Measurements from ENCODE around the gene SGK2.

SGK2 gene

DNA sequence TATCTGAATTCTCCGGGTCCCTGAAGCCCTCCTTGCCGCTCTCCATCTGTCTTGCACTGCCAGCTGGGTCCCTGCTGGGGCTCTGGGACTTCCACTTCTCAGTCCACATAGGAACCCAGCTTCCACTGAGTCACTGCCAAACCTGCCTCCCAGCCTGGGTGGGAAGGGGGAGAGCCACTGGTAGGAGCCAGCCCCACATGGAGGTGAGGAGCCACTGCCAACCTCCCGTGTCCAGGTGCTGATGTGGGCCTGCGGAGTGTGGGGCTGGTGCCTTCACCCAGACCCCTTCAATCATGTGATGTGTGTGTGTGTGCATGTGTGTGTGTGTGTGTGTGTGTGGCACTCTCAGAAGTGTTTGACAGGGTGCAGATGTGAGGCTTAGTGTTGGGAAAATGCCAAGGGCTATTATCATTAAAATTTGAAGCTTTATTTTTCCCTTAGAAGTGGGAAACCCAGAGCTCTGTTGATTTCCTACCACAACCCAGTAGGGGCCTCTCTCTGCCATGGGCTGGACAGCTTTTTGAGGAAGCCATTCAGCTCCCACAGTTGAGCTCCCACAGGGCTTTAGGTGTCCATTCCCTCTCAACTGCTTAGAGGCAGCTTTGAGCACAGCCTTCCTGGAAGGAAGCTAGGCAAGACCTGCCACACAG, 9.3 kb upstream of the SGK2 start:
- no peak overlapping the region for H3K4me3 ChIP-seq (replicated peaks; ENCODE audit: insufficient read depth, low read length)
- DNase-seq (ENCODE audit: low read depth in 1 of 2, low spot score in 1 of 2): peak in 1 of 2 experiments; percentile 65

GRCh38 chr20:43550456-43550855, 8.4 kb upstream of the SGK2 start:
- H3K27ac ChIP-seq (replicated peaks): no peak overlapping the region

More for the DNA sequence above, 9.3 kb upstream of the SGK2 start:
- peak overlapping the region; percentile 45 for H3K27ac ChIP-seq (replicated peaks)
- TF ChIP-seq, protein P1, sequence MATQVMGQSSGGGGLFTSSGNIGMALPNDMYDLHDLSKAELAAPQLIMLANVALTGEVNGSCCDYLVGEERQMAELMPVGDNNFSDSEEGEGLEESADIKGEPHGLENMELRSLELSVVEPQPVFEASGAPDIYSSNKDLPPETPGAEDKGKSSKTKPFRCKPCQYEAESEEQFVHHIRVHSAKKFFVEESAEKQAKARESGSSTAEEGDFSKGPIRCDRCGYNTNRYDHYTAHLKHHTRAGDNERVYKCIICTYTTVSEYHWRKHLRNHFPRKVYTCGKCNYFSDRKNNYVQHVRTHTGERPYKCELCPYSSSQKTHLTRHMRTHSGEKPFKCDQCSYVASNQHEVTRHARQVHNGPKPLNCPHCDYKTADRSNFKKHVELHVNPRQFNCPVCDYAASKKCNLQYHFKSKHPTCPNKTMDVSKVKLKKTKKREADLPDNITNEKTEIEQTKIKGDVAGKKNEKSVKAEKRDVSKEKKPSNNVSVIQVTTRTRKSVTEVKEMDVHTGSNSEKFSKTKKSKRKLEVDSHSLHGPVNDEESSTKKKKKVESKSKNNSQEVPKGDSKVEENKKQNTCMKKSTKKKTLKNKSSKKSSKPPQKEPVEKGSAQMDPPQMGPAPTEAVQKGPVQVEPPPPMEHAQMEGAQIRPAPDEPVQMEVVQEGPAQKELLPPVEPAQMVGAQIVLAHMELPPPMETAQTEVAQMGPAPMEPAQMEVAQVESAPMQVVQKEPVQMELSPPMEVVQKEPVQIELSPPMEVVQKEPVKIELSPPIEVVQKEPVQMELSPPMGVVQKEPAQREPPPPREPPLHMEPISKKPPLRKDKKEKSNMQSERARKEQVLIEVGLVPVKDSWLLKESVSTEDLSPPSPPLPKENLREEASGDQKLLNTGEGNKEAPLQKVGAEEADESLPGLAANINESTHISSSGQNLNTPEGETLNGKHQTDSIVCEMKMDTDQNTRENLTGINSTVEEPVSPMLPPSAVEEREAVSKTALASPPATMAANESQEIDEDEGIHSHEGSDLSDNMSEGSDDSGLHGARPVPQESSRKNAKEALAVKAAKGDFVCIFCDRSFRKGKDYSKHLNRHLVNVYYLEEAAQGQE (IDR thresholded peaks at IDR 0.05; ENCODE audit: insufficient replicate concordance, low read depth): no peak
- TF ChIP-seq CTCF (IDR thresholded peaks at IDR 0.05; ENCODE audit: insufficient read depth, low read length) (no peak), SPI1 (IDR thresholded peaks at IDR 0.05; ENCODE audit: borderline replicate concordance, low read depth) (peak; percentile 76), POLR2AphosphoS5 (IDR thresholded peaks at IDR 0.05; ENCODE audit: low read depth) (no peak)
- no peaks in the 10 kb centered on the region for H3K27me3 ChIP-seq (ENCODE audit: insufficient read depth, poor library complexity, severe bottlenecking)

GRCh38 chr20:43554369-43554768, 4.5 kb upstream of the SGK2 start:
- H3K27ac ChIP-seq (replicated peaks): no peak overlapping the region
- no peak overlapping the region for H3K4me3 ChIP-seq (replicated peaks; ENCODE audit: insufficient read depth, low read length)
- TF ChIP-seq CTCF (IDR thresholded peaks at IDR 0.05; ENCODE audit: insufficient read depth, low read length) (no peak), POLR2AphosphoS5 (IDR thresholded peaks at IDR 0.05; ENCODE audit: low read depth) (no peak)
- TF ChIP-seq, protein P1 (IDR thresholded peaks at IDR 0.05; ENCODE audit: insufficient replicate concordance, low read depth): no peak
- no peaks in the 10 kb centered on the region for H3K27me3 ChIP-seq (ENCODE audit: insufficient read depth, poor library complexity, severe bottlenecking)
- no peak for DNase-seq (ENCODE audit: low read depth in 1 of 2, low spot score in 1 of 2)

More at GRCh38 chr20:43550456-43550855, 8.4 kb upstream of the SGK2 start:
- H3K4me3 ChIP-seq (replicated peaks; ENCODE audit: insufficient read depth, low read length): no peak overlapping the region
- TF ChIP-seq POLR2AphosphoS5 (IDR thresholded peaks at IDR 0.05; ENCODE audit: low read depth) (no peak), CTCF (IDR thresholded peaks at IDR 0.05; ENCODE audit: insufficient read depth, low read length) (no peak), GABPA (IDR thresholded peaks at IDR 0.05; ENCODE audit: low read depth) (no peak), SPI1 (IDR thresholded peaks at IDR 0.05; ENCODE audit: borderline replicate concordance, low read depth) (no peak)
- TF ChIP-seq, protein P1 (IDR thresholded peaks at IDR 0.05; ENCODE audit: insufficient replicate concordance, low read depth): no peak
- no peaks in the 10 kb centered on the region for H3K27me3 ChIP-seq (ENCODE audit: insufficient read depth, poor library complexity, severe bottlenecking)
- no peak for DNase-seq (ENCODE audit: low read depth in 1 of 2, low spot score in 1 of 2)
